A673 (cell line): ENCODE results near the gene COA1.

Source experiments
- CTCF ChIP-seq: fragments of 300-800, 200-600 bp; sonication (generic); conservative IDR thresholded peaks from 2 replicates; pipeline ENCODE4 v1.5.1; 2017; ENCODE audit warnings: low read depth, mild to moderate bottlenecking, antibody characterized with exemption, low read length, moderate library complexity, mixed read lengths
- EZH2 ChIP-seq: fragments of 200-600 bp; sonication (generic); IDR thresholded peaks from 2 replicates; pipeline ENCODE4 v1.6.1; 2017; ENCODE audit warnings: borderline replicate concordance, low read depth, mild to moderate bottlenecking, mixed read lengths, antibody characterized with exemption, low read length; ENCODE audit not compliant: poor library complexity, severe bottlenecking

GRCh38 chr7:43692582-43693373, 36.5 kb downstream of the COA1 start:
- TF ChIP-seq EZH2 (no peak), CTCF (no peak)
